ENCODE measurements around the gene PPM1G.

DNA sequence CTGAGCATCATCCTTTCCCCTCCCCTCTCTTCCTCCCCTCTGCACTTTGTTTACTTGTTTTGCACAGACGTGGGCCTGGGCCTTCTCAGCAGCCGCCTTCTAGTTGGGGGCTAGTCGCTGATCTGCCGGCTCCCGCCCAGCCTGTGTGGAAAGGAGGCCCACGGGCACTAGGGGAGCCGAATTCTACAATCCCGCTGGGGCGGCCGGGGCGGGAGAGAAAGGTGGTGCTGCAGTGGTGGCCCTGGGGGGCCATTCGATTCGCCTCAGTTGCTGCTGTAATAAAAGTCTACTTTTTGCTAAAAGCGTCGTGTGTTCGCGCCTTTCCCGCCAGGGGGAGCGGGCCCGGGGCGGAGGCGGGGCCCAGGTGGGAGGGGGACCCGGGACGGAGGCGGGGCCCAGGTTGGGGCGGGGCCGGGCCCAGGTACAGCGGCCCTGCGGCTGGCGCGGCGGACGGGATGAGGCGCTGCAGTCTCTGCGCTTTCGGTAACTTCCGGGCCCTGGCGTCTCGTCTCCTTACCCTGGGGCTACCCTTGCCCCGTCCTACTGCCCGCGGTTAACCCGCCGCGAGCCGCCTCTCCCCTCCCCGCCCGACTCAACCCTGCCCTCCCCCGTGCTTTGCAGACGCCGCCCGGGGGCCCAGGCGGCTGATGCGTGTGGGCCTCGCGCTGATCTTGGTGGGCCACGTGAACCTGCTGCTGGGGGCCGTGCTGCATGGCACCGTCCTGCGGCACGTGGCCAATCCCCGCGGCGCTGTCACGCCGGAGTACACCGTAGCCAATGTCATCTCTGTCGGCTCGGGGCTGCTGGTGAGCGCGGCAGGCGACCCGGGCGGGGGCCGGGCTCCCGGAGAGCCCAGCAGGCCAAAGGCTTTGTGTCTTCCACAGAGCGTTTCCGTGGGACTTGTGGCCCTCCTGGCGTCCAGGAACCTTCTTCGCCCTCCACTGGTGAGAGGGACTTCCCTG lies 32.8 kb upstream of the PPM1G start, which contains the start of gene KRTCAP3:
- no peak; the same call in 1 of the 2 replicates for TF ChIP-seq SRF (IDR thresholded peaks at IDR 0.05; ENCODE audit: low read depth)
- peak; percentile 30 for TF ChIP-seq POLR2A (IDR thresholded peaks at IDR 0.05; ENCODE audit: borderline replicate concordance, extremely low read depth, insufficient read depth, insufficient read length)
- peak; percentile 92 for TF ChIP-seq POLR2AphosphoS5 (IDR thresholded peaks at IDR 0.05; ENCODE audit: low read depth, low read length)
- TF ChIP-seq, protein P1, sequence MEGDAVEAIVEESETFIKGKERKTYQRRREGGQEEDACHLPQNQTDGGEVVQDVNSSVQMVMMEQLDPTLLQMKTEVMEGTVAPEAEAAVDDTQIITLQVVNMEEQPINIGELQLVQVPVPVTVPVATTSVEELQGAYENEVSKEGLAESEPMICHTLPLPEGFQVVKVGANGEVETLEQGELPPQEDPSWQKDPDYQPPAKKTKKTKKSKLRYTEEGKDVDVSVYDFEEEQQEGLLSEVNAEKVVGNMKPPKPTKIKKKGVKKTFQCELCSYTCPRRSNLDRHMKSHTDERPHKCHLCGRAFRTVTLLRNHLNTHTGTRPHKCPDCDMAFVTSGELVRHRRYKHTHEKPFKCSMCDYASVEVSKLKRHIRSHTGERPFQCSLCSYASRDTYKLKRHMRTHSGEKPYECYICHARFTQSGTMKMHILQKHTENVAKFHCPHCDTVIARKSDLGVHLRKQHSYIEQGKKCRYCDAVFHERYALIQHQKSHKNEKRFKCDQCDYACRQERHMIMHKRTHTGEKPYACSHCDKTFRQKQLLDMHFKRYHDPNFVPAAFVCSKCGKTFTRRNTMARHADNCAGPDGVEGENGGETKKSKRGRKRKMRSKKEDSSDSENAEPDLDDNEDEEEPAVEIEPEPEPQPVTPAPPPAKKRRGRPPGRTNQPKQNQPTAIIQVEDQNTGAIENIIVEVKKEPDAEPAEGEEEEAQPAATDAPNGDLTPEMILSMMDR (IDR thresholded peaks at IDR 0.05 in 2 of 3, conservative IDR thresholded peaks at IDR 0.05 in 1 of 3; ENCODE audit: borderline replicate concordance in 1 of 3, insufficient read depth in 1 of 3, low read depth in 2 of 3, low read length in 2 of 3): peak; percentile 39 to 55 (median 48); a peak in 5 of 6 replicates
- TF ChIP-seq CEBPB (IDR thresholded peaks at IDR 0.05; ENCODE audit: low read depth): no peak
- TF ChIP-seq, protein P2, sequence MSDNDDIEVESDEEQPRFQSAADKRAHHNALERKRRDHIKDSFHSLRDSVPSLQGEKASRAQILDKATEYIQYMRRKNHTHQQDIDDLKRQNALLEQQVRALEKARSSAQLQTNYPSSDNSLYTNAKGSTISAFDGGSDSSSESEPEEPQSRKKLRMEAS (IDR thresholded peaks at IDR 0.05): peak; percentile 96
- TF ChIP-seq YY1 (IDR thresholded peaks at IDR 0.05; ENCODE audit: extremely low read depth, insufficient replicate concordance, low read depth, low read length): peak; percentile 21
- TF ChIP-seq, protein P3, sequence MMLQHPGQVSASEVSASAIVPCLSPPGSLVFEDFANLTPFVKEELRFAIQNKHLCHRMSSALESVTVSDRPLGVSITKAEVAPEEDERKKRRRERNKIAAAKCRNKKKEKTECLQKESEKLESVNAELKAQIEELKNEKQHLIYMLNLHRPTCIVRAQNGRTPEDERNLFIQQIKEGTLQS (IDR thresholded peaks at IDR 0.05): no peak
- no peak for TF ChIP-seq EZH2phosphoT487 (IDR thresholded peaks at IDR 0.05; ENCODE audit: borderline replicate concordance)
- no peak for TF ChIP-seq TCF7L2 (IDR thresholded peaks at IDR 0.05; ENCODE audit: borderline replicate concordance, extremely low read depth, insufficient read depth, insufficient read length)
- TF ChIP-seq SP1 (IDR thresholded peaks at IDR 0.05; ENCODE audit: low read depth): peak; percentile 45; the same call in 1 of the 2 replicates
- TF ChIP-seq EZH2 (IDR thresholded peaks at IDR 0.05): no peak
- TF ChIP-seq, protein P4, sequence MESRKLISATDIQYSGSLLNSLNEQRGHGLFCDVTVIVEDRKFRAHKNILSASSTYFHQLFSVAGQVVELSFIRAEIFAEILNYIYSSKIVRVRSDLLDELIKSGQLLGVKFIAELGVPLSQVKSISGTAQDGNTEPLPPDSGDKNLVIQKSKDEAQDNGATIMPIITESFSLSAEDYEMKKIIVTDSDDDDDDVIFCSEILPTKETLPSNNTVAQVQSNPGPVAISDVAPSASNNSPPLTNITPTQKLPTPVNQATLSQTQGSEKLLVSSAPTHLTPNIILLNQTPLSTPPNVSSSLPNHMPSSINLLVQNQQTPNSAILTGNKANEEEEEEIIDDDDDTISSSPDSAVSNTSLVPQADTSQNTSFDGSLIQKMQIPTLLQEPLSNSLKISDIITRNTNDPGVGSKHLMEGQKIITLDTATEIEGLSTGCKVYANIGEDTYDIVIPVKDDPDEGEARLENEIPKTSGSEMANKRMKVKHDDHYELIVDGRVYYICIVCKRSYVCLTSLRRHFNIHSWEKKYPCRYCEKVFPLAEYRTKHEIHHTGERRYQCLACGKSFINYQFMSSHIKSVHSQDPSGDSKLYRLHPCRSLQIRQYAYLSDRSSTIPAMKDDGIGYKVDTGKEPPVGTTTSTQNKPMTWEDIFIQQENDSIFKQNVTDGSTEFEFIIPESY (IDR thresholded peaks at IDR 0.05; ENCODE audit: extremely low read depth, insufficient replicate concordance, low read length): no peak

Data from HCT116 (cell line).